ENCODE data around the gene DOP1A. TPM values are rescaled to one million over a fixed set of nuclear protein-coding genes. Genes with fewer than 3 reads are reported as not detected.
A peak's percentile ranks its signal among the peaks of the same experiment; 100 is the strongest.

DOP1A gene
- total and polyA plus RNA-seq, 7 experiments from 2014 or later: 5.9 to 33.9 (median 25.0) TPM

DNA sequence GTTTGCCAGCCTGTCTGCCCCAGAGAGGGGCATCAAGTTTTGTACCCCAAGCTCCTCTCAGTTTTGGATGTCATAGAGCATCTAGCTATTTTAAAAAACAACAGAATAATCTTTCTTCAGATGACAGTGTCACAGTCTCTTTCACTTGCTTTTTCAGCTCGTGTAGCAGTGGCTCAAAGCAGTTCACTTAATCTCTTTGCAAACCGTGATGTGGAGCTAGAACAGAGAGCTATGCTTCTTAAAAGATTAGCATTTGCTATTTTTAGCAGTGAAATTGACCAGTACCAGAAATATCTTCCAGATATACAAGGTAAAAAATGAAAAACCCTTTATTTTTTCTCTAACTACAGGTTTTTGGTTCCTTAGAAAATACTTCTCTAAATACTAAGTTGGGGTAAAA is 88.3 kb downstream of the DOP1A start:
- Mint-ChIP-seq H3K27ac (no peak overlapping the region), H3K36me3 (peaks cover 5 to 49% (median 12%) of the 10 kb centered on the region in 5 donors), H3K9me3 (no peaks in the 10 kb centered on the region), H3K4me1 (no peaks in the 10 kb centered on the region), H3K27me3 (no peaks in the 10 kb centered on the region), H3K4me3 (no peak overlapping the region)
- H3K4me3 ChIP-seq (ENCODE audit: low read length): no peak overlapping the region
- ATAC-seq (no peak), DNase-seq (no peak)
- no peak overlapping the region for H3K27ac ChIP-seq (ENCODE audit: low read depth, low read length)
- ChIA-PET CTCF (no interaction called here), POLR2A (no interaction called here)
- no peaks in the 10 kb centered on the region for H3K9me3 ChIP-seq (ENCODE audit: control insufficient read depth in 2 of 3, low read length in 3 of 3)
- no peaks in the 10 kb centered on the region for H3K27me3 ChIP-seq (ENCODE audit: control insufficient read depth in 2 of 2, insufficient read depth in 2 of 2, low read length in 2 of 2)
- peaks cover 6 to 58% (median 7%) of the 10 kb centered on the region in 3 experiments for H3K36me3 ChIP-seq (ENCODE audit: control insufficient read depth in 2 of 3, insufficient read depth in 3 of 3, low read length in 3 of 3)
- no peaks in the 10 kb centered on the region for H3K4me1 ChIP-seq (ENCODE audit: control insufficient read depth in 2 of 2, insufficient read depth in 2 of 2, low read length in 2 of 2)
- intact Hi-C loops (cut with micrococcal nuclease): no loop called here

DNA sequence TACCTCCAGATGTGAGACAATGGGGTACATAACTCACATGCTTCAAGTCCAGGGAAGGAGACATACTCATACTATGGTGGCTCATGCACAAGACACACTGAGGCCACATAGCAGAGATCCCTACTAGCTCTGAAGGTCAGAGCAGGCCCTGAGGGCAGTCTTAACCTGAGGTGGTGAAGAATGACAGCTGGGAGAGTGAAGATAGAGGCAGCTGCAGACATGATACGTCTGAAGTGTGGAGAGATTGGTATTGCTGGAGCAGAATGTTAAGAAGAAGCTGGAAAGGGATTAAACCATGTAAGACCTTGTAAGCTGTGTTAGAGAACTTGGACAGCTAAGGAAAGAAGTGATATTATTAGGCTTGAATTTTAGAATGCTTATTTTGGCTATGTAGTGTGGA is 92.7 kb downstream of the DOP1A start:
- ChIA-PET CTCF (no interaction called here), POLR2A (interaction anchor here (0.6 to 1.1 kb wide), 2 partner anchors 14 to 48 kb away, joined by 3 read pairs; no protein-coding TSS in a partner anchor)
- Histone ChIP-seq H3K27ac (ENCODE audit: low read depth, low read length) (no peak overlapping the region), H3K4me3 (ENCODE audit: low read length) (no peak overlapping the region), H3K9me3 (ENCODE audit: control insufficient read depth in 2 of 3, low read length in 3 of 3) (no peaks in the 10 kb centered on the region), H3K36me3 (ENCODE audit: control insufficient read depth in 2 of 3, insufficient read depth in 3 of 3, low read length in 3 of 3) (peaks cover 0 to 52% (median 6%) of the 10 kb centered on the region in 3 experiments), H3K4me1 (ENCODE audit: control insufficient read depth in 2 of 2, insufficient read depth in 2 of 2, low read length in 2 of 2) (no peaks in the 10 kb centered on the region), H3K27me3 (ENCODE audit: control insufficient read depth in 2 of 2, insufficient read depth in 2 of 2, low read length in 2 of 2) (no peaks in the 10 kb centered on the region)
- ATAC-seq (no peak), DNase-seq (no peak)
- H3K27me3 Mint-ChIP-seq: no peaks in the 10 kb centered on the region
- no peaks in the 10 kb centered on the region for H3K9me3 Mint-ChIP-seq
- intact Hi-C loops (cut with micrococcal nuclease): no loop called here
- peaks cover 0 to 2% (median 0%) of the 10 kb centered on the region in 7 donors for H3K4me1 Mint-ChIP-seq
- H3K27ac Mint-ChIP-seq: peak overlapping the region in 2 of 9 donors; percentile 23 to 72
- no peak overlapping the region for H3K4me3 Mint-ChIP-seq
- H3K36me3 Mint-ChIP-seq: peaks cover 7 to 51% (median 23%) of the 10 kb centered on the region in 5 donors

DNA sequence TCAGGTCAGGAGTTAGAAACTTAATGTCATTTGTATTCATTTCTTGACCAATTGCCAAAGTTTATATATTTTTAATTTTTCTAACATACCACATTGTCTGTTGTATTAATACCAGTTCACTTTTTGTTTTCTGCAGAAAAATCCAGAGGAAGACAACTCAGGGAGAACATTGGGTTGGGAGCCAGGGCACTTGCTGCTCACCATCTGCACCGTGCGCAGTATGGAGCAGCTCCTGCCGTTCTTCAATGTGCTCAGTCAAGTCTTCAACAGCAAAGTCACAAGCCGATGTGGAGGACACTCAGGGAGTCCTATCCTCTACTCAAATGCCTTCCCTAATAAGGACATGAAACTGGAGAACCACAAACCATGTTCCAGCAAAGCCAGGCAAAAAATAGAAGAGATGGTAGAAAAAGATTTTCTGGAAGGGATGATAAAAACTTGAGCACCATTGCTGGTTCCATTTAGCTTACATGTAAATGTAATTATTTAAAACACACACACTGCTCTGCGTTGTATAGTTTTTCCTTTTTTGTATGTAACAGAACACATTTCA is 100.3 kb downstream of the DOP1A start:
- CTCF ChIA-PET: no interaction called here
- no peak overlapping the region for H3K27ac ChIP-seq (ENCODE audit: low read depth, low read length)
- H3K9me3 ChIP-seq (ENCODE audit: control insufficient read depth in 2 of 3, low read length in 3 of 3): no peaks in the 10 kb centered on the region
- Mint-ChIP-seq H3K27me3 (no peaks in the 10 kb centered on the region), H3K27ac (peak overlapping the region in 1 of 9 donors; percentile 1), H3K4me1 (peaks cover 0 to 3% (median 0%) of the 10 kb centered on the region in 7 donors), H3K4me3 (no peak overlapping the region), H3K36me3 (peaks cover 7 to 56% (median 32%) of the 10 kb centered on the region in 5 donors), H3K9me3 (no peaks in the 10 kb centered on the region)
- H3K27me3 ChIP-seq (ENCODE audit: control insufficient read depth in 2 of 2, insufficient read depth in 2 of 2, low read length in 2 of 2): no peaks in the 10 kb centered on the region
- intact Hi-C loops (cut with micrococcal nuclease): loop anchor here in 1 of 2 donors (2.0 kb wide), 1 partner anchor 47 kb away; no protein-coding TSS in a partner anchor
- POLR2A ChIA-PET: no interaction called here
- H3K4me1 ChIP-seq (ENCODE audit: control insufficient read depth in 2 of 2, insufficient read depth in 2 of 2, low read length in 2 of 2): no peaks in the 10 kb centered on the region
- no peak for ATAC-seq
- H3K4me3 ChIP-seq (ENCODE audit: low read length): no peak overlapping the region
- no peak for DNase-seq
- H3K36me3 ChIP-seq (ENCODE audit: control insufficient read depth in 2 of 3, insufficient read depth in 3 of 3, low read length in 3 of 3): peaks cover 0 to 84% (median 16%) of the 10 kb centered on the region in 3 experiments

DNA sequence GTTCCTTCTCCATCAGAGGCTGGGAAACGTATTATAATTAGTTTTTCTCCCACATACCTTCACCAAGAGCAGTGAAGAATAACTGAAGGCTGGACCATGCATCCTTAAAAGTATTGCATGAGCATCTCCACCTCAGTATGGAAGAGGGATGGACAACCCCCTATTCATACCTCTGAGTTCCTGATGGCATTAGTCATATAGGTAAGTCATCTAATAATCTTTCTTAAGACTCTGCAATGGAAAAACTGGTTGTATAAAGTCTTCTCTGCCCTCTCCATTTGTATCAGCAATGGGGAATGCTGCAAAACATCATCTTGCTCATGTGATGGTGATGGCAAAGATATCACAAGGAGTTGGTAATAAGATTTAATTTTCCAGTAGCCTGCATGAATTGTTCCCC is 101.1 kb downstream of the DOP1A start:
- peaks cover 0 to 3% (median 0%) of the 10 kb centered on the region in 7 donors for H3K4me1 Mint-ChIP-seq
- DNase-seq (no peak), ATAC-seq (no peak)
- H3K27me3 Mint-ChIP-seq: no peaks in the 10 kb centered on the region
- POLR2A ChIA-PET: no interaction called here
- peaks cover 0 to 84% (median 18%) of the 10 kb centered on the region in 3 experiments for H3K36me3 ChIP-seq (ENCODE audit: control insufficient read depth in 2 of 3, insufficient read depth in 3 of 3, low read length in 3 of 3)
- H3K4me1 ChIP-seq (ENCODE audit: control insufficient read depth in 2 of 2, insufficient read depth in 2 of 2, low read length in 2 of 2): no peaks in the 10 kb centered on the region
- no peaks in the 10 kb centered on the region for H3K27me3 ChIP-seq (ENCODE audit: control insufficient read depth in 2 of 2, insufficient read depth in 2 of 2, low read length in 2 of 2)
- H3K9me3 Mint-ChIP-seq: no peaks in the 10 kb centered on the region
- CTCF ChIA-PET: no interaction called here
- intact Hi-C loops (cut with micrococcal nuclease): loop anchor here in 1 of 2 donors (2.0 kb wide), 1 partner anchor 46 kb away; no protein-coding TSS in a partner anchor
- H3K27ac Mint-ChIP-seq: peak overlapping the region in 2 of 9 donors; percentile 38 to 47
- no peak overlapping the region for H3K27ac ChIP-seq (ENCODE audit: low read depth, low read length)
- no peak overlapping the region for H3K4me3 Mint-ChIP-seq
- no peak overlapping the region for H3K4me3 ChIP-seq (ENCODE audit: low read length)
- peaks cover 7 to 58% (median 31%) of the 10 kb centered on the region in 5 donors for H3K36me3 Mint-ChIP-seq
- no peaks in the 10 kb centered on the region for H3K9me3 ChIP-seq (ENCODE audit: control insufficient read depth in 2 of 3, low read length in 3 of 3)

DNA sequence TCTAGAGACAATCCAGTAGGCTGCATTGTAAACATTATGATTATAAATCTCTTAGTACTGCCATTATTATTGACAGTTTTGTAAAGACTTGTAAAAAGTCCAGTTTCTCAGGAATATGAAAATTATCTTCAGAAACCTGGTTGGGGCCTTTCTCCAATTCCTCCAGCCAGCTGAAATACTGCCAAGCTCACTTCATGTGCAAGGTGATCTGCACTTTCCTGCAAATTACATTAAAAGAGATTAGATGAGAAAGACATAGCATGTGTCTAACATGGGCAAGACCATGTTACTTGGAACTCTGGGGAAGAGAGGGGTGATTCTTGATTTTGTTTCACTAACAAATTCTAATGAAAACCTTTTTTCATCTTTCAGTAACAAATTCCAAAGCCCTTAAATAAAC is 101.6 kb downstream of the DOP1A start:
- Mint-ChIP-seq H3K36me3 (peaks cover 7 to 54% (median 30%) of the 10 kb centered on the region in 5 donors), H3K27ac (peak overlapping the region in 2 of 9 donors; percentile 5 to 47), H3K4me3 (no peak overlapping the region), H3K27me3 (no peaks in the 10 kb centered on the region), H3K4me1 (peaks cover 0 to 3% (median 0%) of the 10 kb centered on the region in 7 donors), H3K9me3 (no peaks in the 10 kb centered on the region)
- Histone ChIP-seq H3K27me3 (ENCODE audit: control insufficient read depth in 2 of 2, insufficient read depth in 2 of 2, low read length in 2 of 2) (no peaks in the 10 kb centered on the region), H3K9me3 (ENCODE audit: control insufficient read depth in 2 of 3, low read length in 3 of 3) (no peaks in the 10 kb centered on the region), H3K4me3 (ENCODE audit: low read length) (no peak overlapping the region), H3K4me1 (ENCODE audit: control insufficient read depth in 2 of 2, insufficient read depth in 2 of 2, low read length in 2 of 2) (no peaks in the 10 kb centered on the region), H3K27ac (ENCODE audit: low read depth, low read length) (no peak overlapping the region), H3K36me3 (ENCODE audit: control insufficient read depth in 2 of 3, insufficient read depth in 3 of 3, low read length in 3 of 3) (peaks cover 0 to 81% (median 18%) of the 10 kb centered on the region in 3 experiments)
- ChIA-PET CTCF (no interaction called here), POLR2A (no interaction called here)
- intact Hi-C loops (cut with micrococcal nuclease): loop anchor here in 1 of 2 donors (2.0 kb wide), 1 partner anchor 46 kb away; no protein-coding TSS in a partner anchor
- no peak for DNase-seq
- no peak for ATAC-seq

DNA sequence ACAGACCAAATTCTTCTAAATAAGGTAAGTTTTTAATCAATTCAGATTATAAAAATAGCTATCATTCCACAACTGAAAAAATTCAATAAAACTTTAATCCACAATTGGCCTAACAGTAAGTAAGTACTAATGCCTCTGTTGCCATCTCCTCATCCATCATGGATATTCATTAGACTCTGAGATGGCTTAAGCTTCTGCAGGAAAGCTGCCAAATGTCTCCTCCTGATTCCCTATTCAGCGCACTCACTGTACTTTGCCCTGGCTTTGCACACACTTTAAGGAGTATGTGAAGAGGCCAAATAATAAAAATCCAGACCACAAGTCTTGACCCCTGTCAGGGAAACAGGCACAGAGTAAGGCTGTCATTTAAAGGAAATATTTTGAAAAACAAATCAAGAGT is 102.0 kb downstream of the DOP1A start:
- H3K36me3 ChIP-seq (ENCODE audit: control insufficient read depth in 2 of 3, insufficient read depth in 3 of 3, low read length in 3 of 3): peaks cover 0 to 77% (median 19%) of the 10 kb centered on the region in 3 experiments
- POLR2A ChIA-PET: no interaction called here
- H3K27ac Mint-ChIP-seq: peak overlapping the region in 2 of 9 donors; percentile 18 to 42
- CTCF ChIA-PET: no interaction called here
- no peaks in the 10 kb centered on the region for H3K27me3 ChIP-seq (ENCODE audit: control insufficient read depth in 2 of 2, insufficient read depth in 2 of 2, low read length in 2 of 2)
- peaks cover 6 to 54% (median 29%) of the 10 kb centered on the region in 5 donors for H3K36me3 Mint-ChIP-seq
- H3K27me3 Mint-ChIP-seq: no peaks in the 10 kb centered on the region
- ATAC-seq (no peak), DNase-seq (no peak)
- no peaks in the 10 kb centered on the region for H3K9me3 Mint-ChIP-seq
- H3K4me3 Mint-ChIP-seq: no peak overlapping the region
- H3K4me1 ChIP-seq (ENCODE audit: control insufficient read depth in 2 of 2, insufficient read depth in 2 of 2, low read length in 2 of 2): no peaks in the 10 kb centered on the region
- H3K4me1 Mint-ChIP-seq: peaks cover 0 to 3% (median 0%) of the 10 kb centered on the region in 7 donors
- no peak overlapping the region for H3K27ac ChIP-seq (ENCODE audit: low read depth, low read length)
- H3K9me3 ChIP-seq (ENCODE audit: control insufficient read depth in 2 of 3, low read length in 3 of 3): no peaks in the 10 kb centered on the region
- intact Hi-C loops (cut with micrococcal nuclease): loop anchor here in 1 of 2 donors (2.0 kb wide), 1 partner anchor 45 kb away; no protein-coding TSS in a partner anchor
- H3K4me3 ChIP-seq (ENCODE audit: low read length): no peak overlapping the region

DNA sequence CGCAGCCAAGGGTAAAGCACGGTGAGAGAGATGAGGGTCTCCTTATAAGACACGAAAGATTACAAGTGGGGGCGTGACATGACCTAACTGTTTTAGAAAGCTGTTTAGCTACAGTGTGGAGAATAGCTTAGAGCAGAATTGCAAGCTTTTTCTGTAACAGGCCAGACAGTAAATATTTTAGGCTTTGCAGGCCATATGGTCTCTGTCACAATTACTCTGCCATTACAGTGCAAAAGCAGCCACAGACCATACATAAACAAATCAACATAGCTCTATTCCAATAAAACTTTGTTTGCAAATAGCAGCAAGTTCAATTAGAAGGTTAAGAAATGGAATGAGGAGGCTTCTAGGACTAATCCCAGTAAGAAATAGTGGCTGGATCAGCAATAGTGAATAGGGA is 108.8 kb downstream of the DOP1A start:
- Mint-ChIP-seq H3K36me3 (peaks cover 0 to 33% (median 16%) of the 10 kb centered on the region in 5 donors), H3K27ac (peak overlapping the region in 3 of 9 donors; percentile 7 to 70 (median 11)), H3K4me1 (peaks cover 0 to 14% (median 6%) of the 10 kb centered on the region in 7 donors), H3K4me3 (no peak overlapping the region), H3K9me3 (no peaks in the 10 kb centered on the region), H3K27me3 (no peaks in the 10 kb centered on the region)
- ATAC-seq: no peak
- Histone ChIP-seq H3K9me3 (ENCODE audit: control insufficient read depth in 2 of 3, low read length in 3 of 3) (no peaks in the 10 kb centered on the region), H3K4me1 (ENCODE audit: control insufficient read depth in 2 of 2, insufficient read depth in 2 of 2, low read length in 2 of 2) (no peaks in the 10 kb centered on the region), H3K4me3 (ENCODE audit: low read length) (no peak overlapping the region), H3K27ac (ENCODE audit: low read depth, low read length) (no peak overlapping the region), H3K36me3 (ENCODE audit: control insufficient read depth in 2 of 3, insufficient read depth in 3 of 3, low read length in 3 of 3) (peaks cover 3 to 36% (median 10%) of the 10 kb centered on the region in 3 experiments), H3K27me3 (ENCODE audit: control insufficient read depth in 2 of 2, insufficient read depth in 2 of 2, low read length in 2 of 2) (no peaks in the 10 kb centered on the region)
- no peak for DNase-seq
- POLR2A ChIA-PET: no interaction called here
- CTCF ChIA-PET: no interaction called here
- intact Hi-C loops (cut with micrococcal nuclease): no loop called here

All from naive thymus-derived CD4-positive, alpha-beta T cell (primary cell).